Stomach smooth muscle (tissue), 2 donors: Measurements from ENCODE around the gene NLGN4X.

Source experiments
- H3K27ac ChIP-seq: one replicate; pipeline ENCODE4 v1.7.0; 2013; ENCODE audit warnings: mild to moderate bottlenecking, low read length, inconsistent platforms
- H3K27me3 ChIP-seq, 2 donors: one replicate each; pipeline ENCODE4 v1.7.0; 2013; ENCODE audit warnings: low read length in 2 of 2; ENCODE audit not compliant: insufficient read depth in 2 of 2, control insufficient read depth in 1 of 2
- H3K36me3 ChIP-seq, 2 donors: one replicate each; pipeline ENCODE4 v1.7.0; 2013; ENCODE audit warnings: low read length in 2 of 2; ENCODE audit not compliant: control insufficient read depth in 2 of 2, insufficient read depth in 2 of 2
- H3K4me1 ChIP-seq: one replicate; pipeline ENCODE4 v1.7.0; 2013; ENCODE audit warnings: low read length; ENCODE audit not compliant: control insufficient read depth, insufficient read depth
- H3K4me3 ChIP-seq, 2 donors: one replicate each; pipeline ENCODE4 v1.7.0; 2013; ENCODE audit warnings: low read length in 2 of 2
- H3K9ac ChIP-seq, 2 donors: one replicate each; pipeline ENCODE4 v1.7.0; 2013; ENCODE audit warnings: low read length in 2 of 2, mild to moderate bottlenecking in 1 of 2
- H3K9me3 ChIP-seq, 2 donors: one replicate each; pipeline ENCODE4 v1.7.0; 2013; ENCODE audit warnings: low read length in 2 of 2; ENCODE audit not compliant: control insufficient read depth in 2 of 2
- donor health status: healthy.
- donor health status: Pancreatic carcinoma.

Gene NLGN4X

GRCh38 chrX:6067600-6067999 is 161.1 kb downstream of the NLGN4X start:
- no peak overlapping the region for H3K4me3 ChIP-seq
- no peaks in the 10 kb centered on the region for H3K9me3 ChIP-seq
- no peaks in the 10 kb centered on the region for H3K4me1 ChIP-seq
- no peaks in the 10 kb centered on the region for H3K36me3 ChIP-seq
- no peaks in the 10 kb centered on the region for H3K27me3 ChIP-seq
- no peak overlapping the region for H3K27ac ChIP-seq
- H3K9ac ChIP-seq: no peak overlapping the region

- Histone ChIP-seq H3K4me3 (no peak overlapping the region), H3K27ac (no peak overlapping the region), H3K9me3 (no peaks in the 10 kb centered on the region), H3K4me1 (no peaks in the 10 kb centered on the region), H3K9ac (no peak overlapping the region), H3K36me3 (no peaks in the 10 kb centered on the region), H3K27me3 (no peaks in the 10 kb centered on the region)
Observed at GRCh38 chrX:6053141-6053540, 175.5 kb downstream of the NLGN4X start.

- H3K4me3 ChIP-seq: no peak overlapping the region
- no peak overlapping the region for H3K9ac ChIP-seq
- H3K27me3 ChIP-seq: no peaks in the 10 kb centered on the region
- H3K27ac ChIP-seq: no peak overlapping the region
- no peaks in the 10 kb centered on the region for H3K36me3 ChIP-seq
- no peaks in the 10 kb centered on the region for H3K9me3 ChIP-seq
- H3K4me1 ChIP-seq: no peaks in the 10 kb centered on the region
Observed at GRCh38 chrX:6052111-6052745, 176.4 kb downstream of the NLGN4X start.

- Histone ChIP-seq H3K27ac (no peak overlapping the region), H3K27me3 (no peaks in the 10 kb centered on the region), H3K9ac (no peak overlapping the region), H3K4me3 (no peak overlapping the region), H3K4me1 (no peaks in the 10 kb centered on the region), H3K36me3 (no peaks in the 10 kb centered on the region), H3K9me3 (no peaks in the 10 kb centered on the region)
Observed at GRCh38 chrX:6049132-6049531, 179.5 kb downstream of the NLGN4X start.

GRCh38 chrX:6041630-6042029 is 187.0 kb downstream of the NLGN4X start:
- Histone ChIP-seq H3K36me3 (no peaks in the 10 kb centered on the region), H3K27me3 (no peaks in the 10 kb centered on the region), H3K4me1 (no peaks in the 10 kb centered on the region), H3K9me3 (peaks cover 7 to 10% of the 10 kb centered on the region in 2 donors), H3K9ac (no peak overlapping the region), H3K27ac (no peak overlapping the region), H3K4me3 (no peak overlapping the region)

GRCh38 chrX:6029014-6029413 is 199.7 kb downstream of the NLGN4X start:
- Histone ChIP-seq H3K4me1 (no peaks in the 10 kb centered on the region), H3K9ac (no peak overlapping the region), H3K27me3 (no peaks in the 10 kb centered on the region), H3K36me3 (no peaks in the 10 kb centered on the region), H3K4me3 (no peak overlapping the region), H3K27ac (no peak overlapping the region), H3K9me3 (no peaks in the 10 kb centered on the region)

- Histone ChIP-seq H3K36me3 (no peaks in the 10 kb centered on the region), H3K9ac (no peak overlapping the region), H3K4me3 (no peak overlapping the region), H3K9me3 (no peaks in the 10 kb centered on the region), H3K27me3 (no peaks in the 10 kb centered on the region), H3K27ac (no peak overlapping the region), H3K4me1 (no peaks in the 10 kb centered on the region)
Observed at GRCh38 chrX:6026980-6027379, 201.7 kb downstream of the NLGN4X start.

GRCh38 chrX:6026429-6026828 is 202.2 kb downstream of the NLGN4X start:
- no peak overlapping the region for H3K9ac ChIP-seq
- no peak overlapping the region for H3K4me3 ChIP-seq
- H3K4me1 ChIP-seq: no peaks in the 10 kb centered on the region
- H3K36me3 ChIP-seq: no peaks in the 10 kb centered on the region
- H3K27ac ChIP-seq: no peak overlapping the region
- no peaks in the 10 kb centered on the region for H3K27me3 ChIP-seq
- no peaks in the 10 kb centered on the region for H3K9me3 ChIP-seq

GRCh38 chrX:6024204-6024603 is 204.5 kb downstream of the NLGN4X start:
- H3K27ac ChIP-seq: no peak overlapping the region
- no peaks in the 10 kb centered on the region for H3K4me1 ChIP-seq
- no peak overlapping the region for H3K4me3 ChIP-seq
- H3K27me3 ChIP-seq: no peaks in the 10 kb centered on the region
- no peaks in the 10 kb centered on the region for H3K36me3 ChIP-seq
- no peaks in the 10 kb centered on the region for H3K9me3 ChIP-seq
- H3K9ac ChIP-seq: no peak overlapping the region

- Histone ChIP-seq H3K4me1 (no peaks in the 10 kb centered on the region), H3K36me3 (no peaks in the 10 kb centered on the region)
Observed at GRCh38 chrX:6021316-6022091, 207.2 kb downstream of the NLGN4X start.

GRCh38 chrX:6019076-6019475 is 209.6 kb downstream of the NLGN4X start:
- Histone ChIP-seq H3K9me3 (no peaks in the 10 kb centered on the region), H3K4me1 (no peaks in the 10 kb centered on the region), H3K4me3 (no peak overlapping the region), H3K27ac (no peak overlapping the region), H3K36me3 (no peaks in the 10 kb centered on the region), H3K9ac (no peak overlapping the region), H3K27me3 (no peaks in the 10 kb centered on the region)

More at GRCh38 chrX:6021316-6022091, 207.2 kb downstream of the NLGN4X start:
- no peaks in the 10 kb centered on the region for H3K9me3 ChIP-seq
- H3K27me3 ChIP-seq: no peaks in the 10 kb centered on the region
- no peak overlapping the region for H3K4me3 ChIP-seq
- no peak overlapping the region for H3K27ac ChIP-seq
- H3K9ac ChIP-seq: no peak overlapping the region
